HepG2 (cell line): ENCODE measurements around the gene CACNA1D. TPM values are rescaled to one million over a fixed set of nuclear protein-coding genes. Genes with fewer than 3 reads are reported as not detected.
A peak's percentile ranks its signal among the peaks of the same experiment; 100 is the strongest.

Source experiments
- HCFC1 ChIP-seq: fragments of 150-350 bp; IDR thresholded peaks from 2 replicates; pipeline ENCODE4 v1.6.1; 2014; ENCODE audit warnings: low read depth, low read length
- HMGA1 ChIP-seq: sonication (generic); formaldehyde crosslinking; conservative IDR thresholded peaks from 2 replicates; pipeline ENCODE4 v1.4.0; 2020; ENCODE audit warnings: missing genetic modification reagents
- ISX ChIP-seq: sonication (generic); formaldehyde crosslinking; conservative IDR thresholded peaks from 2 replicates; pipeline ENCODE4 v1.5.0; 2020; ENCODE audit warnings: missing genetic modification reagents
- NCOA5 ChIP-seq: sonication (generic); formaldehyde crosslinking; IDR thresholded peaks from 2 replicates; pipeline ENCODE4 v1.4.0; 2020; ENCODE audit warnings: missing genetic modification reagents
- SCMH1 ChIP-seq: sonication (generic); formaldehyde crosslinking; IDR thresholded peaks from 2 replicates; pipeline ENCODE4 v1.9.0; 2021; ENCODE audit warnings: missing genetic modification reagents, mild to moderate bottlenecking, borderline replicate concordance
- SMARCC2 ChIP-seq: fragments of 450-650 bp; IDR thresholded peaks from 2 replicates; pipeline ENCODE4 v1.6.1; 2017; ENCODE audit warnings: antibody characterized with exemption, mild to moderate bottlenecking
- SOX5 ChIP-seq: IDR thresholded peaks from 2 replicates; pipeline ENCODE4 v1.6.1; 2016; ENCODE audit warnings: borderline replicate concordance
- SOX6 ChIP-seq, 2 experiments: fragments of 450-650 bp in 1 of 2; sonication (generic) in 1 of 2; formaldehyde crosslinking in 1 of 2; IDR thresholded peaks; 2 replicates each; pipeline versions ENCODE4 v1.4.0 to v1.6.1; 2017 to 2020; ENCODE audit warnings: antibody characterized with exemption in 1 of 2, mild to moderate bottlenecking in 1 of 2, missing genetic modification reagents in 1 of 2
- SRY ChIP-seq: sonication (generic); formaldehyde crosslinking; IDR thresholded peaks from 2 replicates; pipeline ENCODE4 v1.8.0; 2022; ENCODE audit warnings: mild to moderate bottlenecking, missing genetic modification reagents
- SSRP1 ChIP-seq: IDR thresholded peaks from 2 replicates; pipeline ENCODE4 v1.6.1; 2016; ENCODE audit warnings: control low read depth
- U2AF2 ChIP-seq: fragments of 200-400 bp; formaldehyde crosslinking; IDR thresholded peaks from 2 replicates; pipeline ENCODE4 v1.6.1; 2017; ENCODE audit warnings: low read depth, mild to moderate bottlenecking, low read length
- ZMYM2 ChIP-seq: sonication (generic); formaldehyde crosslinking; IDR thresholded peaks from 2 replicates; pipeline ENCODE4 v1.8.0; 2022; ENCODE audit warnings: mild to moderate bottlenecking, missing genetic modification reagents
- ZNF124 ChIP-seq: sonication (generic); formaldehyde crosslinking; IDR thresholded peaks from 2 replicates; pipeline ENCODE4 v1.4.0; 2020; ENCODE audit warnings: missing genetic modification reagents
- ZNF382 ChIP-seq: sonication (generic); formaldehyde crosslinking; IDR thresholded peaks from 2 replicates; pipeline ENCODE4 v1.5.0; 2020; ENCODE audit warnings: missing genetic modification reagents, mild to moderate bottlenecking, borderline replicate concordance
- ZNF432 ChIP-seq: sonication (generic); formaldehyde crosslinking; IDR thresholded peaks from 2 replicates; pipeline ENCODE4 v1.5.0; 2020; ENCODE audit warnings: missing genetic modification reagents, mild to moderate bottlenecking, borderline replicate concordance
- ZNF607 ChIP-seq: sonication (generic); formaldehyde crosslinking; IDR thresholded peaks from 2 replicates; pipeline ENCODE4 v1.5.1; 2020; ENCODE audit warnings: missing genetic modification reagents, mild to moderate bottlenecking, borderline replicate concordance
- ZNF724P ChIP-seq: sonication (generic); formaldehyde crosslinking; IDR thresholded peaks from 2 replicates; pipeline ENCODE4 v1.8.0; 2022; ENCODE audit warnings: missing genetic modification reagents, borderline replicate concordance
- polyA plus RNA-seq, 8 experiments: library from polyadenylated mRNA; depleted of rRNA in 3 of 8; stranded (reverse) in 7 of 8; unstranded in 1 of 8; fragments of >200 nt; fragmentation: Illumina TruSeq in 4 of 8; extraction: Trizol in 4 of 8; gene quantifications; 2 replicates each; pipeline versions ENCODE4 v1.2.1 to v1.2.3, GENCODE V29; 2011 to 2016; ENCODE audit warnings: low read depth in 4 of 8, missing spikeins in 1 of 8, mixed read lengths in 1 of 8; ENCODE audit not compliant: insufficient read depth in 1 of 8
- total RNA-seq, 5 experiments: library from RNA; depleted of rRNA; stranded (reverse); fragments of >200 nt; fragmentation: Illumina TruSeq; extraction: Trizol; gene quantifications; 2 replicates each; pipeline ENCODE4 v1.2.3, GENCODE V29; 2016; ENCODE audit warnings: low read depth in 1 of 5
- TF ChIP-seq, protein P1 (sequence below): sonication (generic); formaldehyde crosslinking; IDR thresholded peaks from 2 replicates; pipeline ENCODE4 v1.4.0; 2020; ENCODE audit warnings: missing genetic modification reagents
- TF ChIP-seq, protein P2 (sequence below): sonication (generic); formaldehyde crosslinking; IDR thresholded peaks from 2 replicates; pipeline ENCODE4 v1.5.1; 2020; ENCODE audit warnings: mild to moderate bottlenecking, missing genetic modification reagents, moderate library complexity
- TF ChIP-seq, protein P3 (sequence below): sonication (generic); formaldehyde crosslinking; IDR thresholded peaks from 2 replicates; pipeline ENCODE4 v1.5.0; 2020; ENCODE audit warnings: missing genetic modification reagents
- TF ChIP-seq, protein P4 (sequence below): sonication (generic); formaldehyde crosslinking; IDR thresholded peaks from 2 replicates; pipeline ENCODE4 v1.5.0; 2020; ENCODE audit warnings: mild to moderate bottlenecking, missing genetic modification reagents, borderline replicate concordance
- TF ChIP-seq, protein P5 (sequence below): sonication (generic); formaldehyde crosslinking; IDR thresholded peaks from 2 replicates; pipeline ENCODE4 v1.5.1; 2020; ENCODE audit warnings: mild to moderate bottlenecking, missing genetic modification reagents

Gene CACNA1D
- total and polyA plus RNA-seq, 2 of the 13 experiments (the other 11 are each of a cell fraction or from before 2014, with no cell fraction given) = 0.26 to 0.38 TPM

- TF ChIP-seq, protein P1, sequence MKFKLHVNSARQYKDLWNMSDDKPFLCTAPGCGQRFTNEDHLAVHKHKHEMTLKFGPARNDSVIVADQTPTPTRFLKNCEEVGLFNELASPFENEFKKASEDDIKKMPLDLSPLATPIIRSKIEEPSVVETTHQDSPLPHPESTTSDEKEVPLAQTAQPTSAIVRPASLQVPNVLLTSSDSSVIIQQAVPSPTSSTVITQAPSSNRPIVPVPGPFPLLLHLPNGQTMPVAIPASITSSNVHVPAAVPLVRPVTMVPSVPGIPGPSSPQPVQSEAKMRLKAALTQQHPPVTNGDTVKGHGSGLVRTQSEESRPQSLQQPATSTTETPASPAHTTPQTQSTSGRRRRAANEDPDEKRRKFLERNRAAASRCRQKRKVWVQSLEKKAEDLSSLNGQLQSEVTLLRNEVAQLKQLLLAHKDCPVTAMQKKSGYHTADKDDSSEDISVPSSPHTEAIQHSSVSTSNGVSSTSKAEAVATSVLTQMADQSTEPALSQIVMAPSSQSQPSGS (CRISPR knock-in tag) = no peak
- TF ChIP-seq ZNF432 (no peak), SOX5 (CRISPR knock-in tag) (no peak; the same call in 1 of the 2 replicates), SCMH1 (CRISPR knock-in tag) (no peak), ZNF124 (CRISPR knock-in tag) (no peak), NCOA5 (no peak), ISX (CRISPR knock-in tag) (no peak), SOX6 (IDR thresholded peaks at IDR 0.05) (no peak), SOX6 (CRISPR knock-in tag; IDR thresholded peaks at IDR 0.05) (peak; percentile 69), SMARCC2 (no peak), HMGA1 (CRISPR knock-in tag) (no peak), ZNF607 (CRISPR knock-in tag) (peak; percentile 34; the same call in 1 of the 2 replicates), ZMYM2 (CRISPR knock-in tag) (no peak), SRY (CRISPR knock-in tag) (no peak), ZNF724P (CRISPR knock-in tag) (no peak), U2AF2 (no peak), ZNF382 (CRISPR knock-in tag) (no peak), HCFC1 (no peak), SSRP1 (CRISPR knock-in tag) (no peak)
- TF ChIP-seq, protein P2, sequence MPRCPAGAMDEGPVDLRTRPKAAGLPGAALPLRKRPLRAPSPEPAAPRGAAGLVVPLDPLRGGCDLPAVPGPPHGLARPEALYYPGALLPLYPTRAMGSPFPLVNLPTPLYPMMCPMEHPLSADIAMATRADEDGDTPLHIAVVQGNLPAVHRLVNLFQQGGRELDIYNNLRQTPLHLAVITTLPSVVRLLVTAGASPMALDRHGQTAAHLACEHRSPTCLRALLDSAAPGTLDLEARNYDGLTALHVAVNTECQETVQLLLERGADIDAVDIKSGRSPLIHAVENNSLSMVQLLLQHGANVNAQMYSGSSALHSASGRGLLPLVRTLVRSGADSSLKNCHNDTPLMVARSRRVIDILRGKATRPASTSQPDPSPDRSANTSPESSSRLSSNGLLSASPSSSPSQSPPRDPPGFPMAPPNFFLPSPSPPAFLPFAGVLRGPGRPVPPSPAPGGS (CRISPR knock-in tag) = no peak
- TF ChIP-seq, protein P3, sequence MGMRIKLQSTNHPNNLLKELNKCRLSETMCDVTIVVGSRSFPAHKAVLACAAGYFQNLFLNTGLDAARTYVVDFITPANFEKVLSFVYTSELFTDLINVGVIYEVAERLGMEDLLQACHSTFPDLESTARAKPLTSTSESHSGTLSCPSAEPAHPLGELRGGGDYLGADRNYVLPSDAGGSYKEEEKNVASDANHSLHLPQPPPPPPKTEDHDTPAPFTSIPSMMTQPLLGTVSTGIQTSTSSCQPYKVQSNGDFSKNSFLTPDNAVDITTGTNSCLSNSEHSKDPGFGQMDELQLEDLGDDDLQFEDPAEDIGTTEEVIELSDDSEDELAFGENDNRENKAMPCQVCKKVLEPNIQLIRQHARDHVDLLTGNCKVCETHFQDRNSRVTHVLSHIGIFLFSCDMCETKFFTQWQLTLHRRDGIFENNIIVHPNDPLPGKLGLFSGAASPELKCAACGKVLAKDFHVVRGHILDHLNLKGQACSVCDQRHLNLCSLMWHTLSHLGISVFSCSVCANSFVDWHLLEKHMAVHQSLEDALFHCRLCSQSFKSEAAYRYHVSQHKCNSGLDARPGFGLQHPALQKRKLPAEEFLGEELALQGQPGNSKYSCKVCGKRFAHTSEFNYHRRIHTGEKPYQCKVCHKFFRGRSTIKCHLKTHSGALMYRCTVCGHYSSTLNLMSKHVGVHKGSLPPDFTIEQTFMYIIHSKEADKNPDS (CRISPR knock-in tag) = no peak
- TF ChIP-seq, protein P4, sequence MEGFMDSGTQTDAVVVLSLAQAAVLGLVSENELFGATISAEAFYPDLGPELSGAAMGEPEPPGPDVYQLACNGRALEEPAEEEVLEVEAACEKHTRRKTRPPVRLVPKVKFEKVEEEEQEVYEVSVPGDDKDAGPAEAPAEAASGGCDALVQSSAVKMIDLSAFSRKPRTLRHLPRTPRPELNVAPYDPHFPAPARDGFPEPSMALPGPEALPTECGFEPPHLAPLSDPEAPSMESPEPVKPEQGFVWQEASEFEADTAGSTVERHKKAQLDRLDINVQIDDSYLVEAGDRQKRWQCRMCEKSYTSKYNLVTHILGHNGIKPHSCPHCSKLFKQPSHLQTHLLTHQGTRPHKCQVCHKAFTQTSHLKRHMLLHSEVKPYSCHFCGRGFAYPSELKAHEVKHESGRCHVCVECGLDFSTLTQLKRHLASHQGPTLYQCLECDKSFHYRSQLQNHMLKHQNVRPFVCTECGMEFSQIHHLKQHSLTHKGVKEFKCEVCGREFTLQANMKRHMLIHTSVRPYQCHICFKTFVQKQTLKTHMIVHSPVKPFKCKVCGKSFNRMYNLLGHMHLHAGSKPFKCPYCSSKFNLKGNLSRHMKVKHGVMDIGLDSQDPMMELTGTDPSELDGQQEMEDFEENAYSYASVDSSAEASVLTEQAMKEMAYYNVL (CRISPR knock-in tag) = no peak
- TF ChIP-seq, protein P5, sequence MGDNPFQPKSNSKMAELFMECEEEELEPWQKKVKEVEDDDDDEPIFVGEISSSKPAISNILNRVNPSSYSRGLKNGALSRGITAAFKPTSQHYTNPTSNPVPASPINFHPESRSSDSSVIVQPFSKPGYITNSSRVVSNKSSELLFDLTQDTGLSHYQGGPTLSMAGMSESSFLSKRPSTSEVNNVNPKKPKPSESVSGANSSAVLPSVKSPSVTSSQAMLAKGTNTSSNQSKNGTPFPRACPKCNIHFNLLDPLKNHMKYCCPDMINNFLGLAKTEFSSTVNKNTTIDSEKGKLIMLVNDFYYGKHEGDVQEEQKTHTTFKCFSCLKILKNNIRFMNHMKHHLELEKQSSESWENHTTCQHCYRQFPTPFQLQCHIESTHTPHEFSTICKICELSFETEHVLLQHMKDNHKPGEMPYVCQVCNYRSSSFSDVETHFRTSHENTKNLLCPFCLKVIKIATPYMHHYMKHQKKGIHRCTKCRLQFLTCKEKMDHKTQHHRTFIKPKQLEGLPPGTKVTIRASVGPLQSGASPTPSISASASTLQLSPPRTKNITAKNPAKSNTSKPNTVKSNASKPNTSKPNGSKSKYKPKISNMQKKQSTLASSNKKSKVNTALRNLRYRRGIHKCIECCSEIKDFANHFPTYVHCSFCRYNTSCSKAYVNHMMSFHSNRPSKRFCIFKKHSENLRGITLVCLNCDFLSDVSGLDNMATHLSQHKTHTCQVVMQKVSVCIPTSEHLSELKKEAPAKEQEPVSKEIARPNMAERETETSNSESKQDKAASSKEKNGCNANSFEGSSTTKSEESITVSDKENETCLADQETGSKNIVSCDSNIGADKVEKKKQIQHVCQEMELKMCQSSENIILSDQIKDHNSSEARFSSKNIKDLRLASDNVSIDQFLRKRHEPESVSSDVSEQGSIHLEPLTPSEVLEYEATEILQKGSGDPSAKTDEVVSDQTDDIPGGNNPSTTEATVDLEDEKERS = no peak
These were observed 21.0 kb upstream of the CACNA1D start (continued) for GRCh38 chr3:53473422-53473821.
